Activated CD4-positive, alpha-beta T cell treated with anti-CD3 and anti-CD28 coated beads, Interleukin-2, amount 50 U/mL, for 24 hours (primary cell): ENCODE measurements around the gene KNDC1.

Experiments
- DNase-seq, 2 donors: peaks; one replicate each; pipeline ENCODE4 v3.0.0-alpha.2; 2020; ENCODE audit warnings: low read depth in 1 of 2, low spot score in 1 of 2

KNDC1 gene

DNA sequence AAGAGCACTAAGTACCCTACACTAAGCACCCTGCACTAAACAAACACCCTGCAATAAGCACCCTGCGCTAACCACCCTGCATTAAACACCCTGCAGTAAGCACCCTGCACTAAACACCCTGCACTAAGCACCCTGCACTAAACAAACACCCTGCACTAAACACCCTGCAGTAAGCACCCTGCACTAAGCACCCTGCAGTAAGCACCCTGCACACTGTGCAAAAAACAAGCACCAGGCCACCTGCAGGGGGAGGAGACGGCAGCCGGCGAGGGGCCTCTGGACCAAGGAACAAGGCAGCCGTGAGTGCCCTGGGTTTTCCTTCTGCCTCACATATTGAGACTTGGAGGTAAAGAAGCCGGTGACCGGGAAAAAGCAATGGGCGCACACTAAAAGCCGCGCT, 30.2 kb downstream of the KNDC1 start:
- no peak for DNase-seq

- DNase-seq, result no peak
Observed at GRCh38 chr10:133191651-133192050, 31.6 kb downstream of the KNDC1 start.

GRCh38 chr10:133194151-133194550, 34.1 kb downstream of the KNDC1 start:
- DNase-seq, result no peak

GRCh38 chr10:133195096-133195495, 35.1 kb downstream of the KNDC1 start:
- no peak for DNase-seq

DNA sequence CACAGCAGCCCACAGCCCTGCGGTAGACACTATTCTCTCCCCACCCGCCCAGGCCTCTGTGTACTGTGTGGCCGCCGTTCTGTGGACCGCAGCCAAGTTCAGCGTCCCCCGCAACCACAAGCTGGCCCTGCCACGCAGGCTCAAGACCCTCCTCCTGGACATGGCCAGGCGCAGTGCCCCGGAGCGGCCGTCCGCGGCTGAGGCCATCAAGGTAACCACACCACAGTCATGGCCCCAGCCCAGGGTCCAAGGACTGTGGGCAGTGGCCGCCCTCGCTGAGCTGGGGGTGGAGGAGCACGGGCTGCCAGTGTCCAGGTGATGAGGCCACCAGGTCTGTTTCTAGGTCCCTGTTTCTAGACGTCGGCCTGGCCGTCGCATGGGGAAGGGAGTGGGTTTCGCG, 35.6 kb downstream of the KNDC1 start:
- no peak for DNase-seq

DNA sequence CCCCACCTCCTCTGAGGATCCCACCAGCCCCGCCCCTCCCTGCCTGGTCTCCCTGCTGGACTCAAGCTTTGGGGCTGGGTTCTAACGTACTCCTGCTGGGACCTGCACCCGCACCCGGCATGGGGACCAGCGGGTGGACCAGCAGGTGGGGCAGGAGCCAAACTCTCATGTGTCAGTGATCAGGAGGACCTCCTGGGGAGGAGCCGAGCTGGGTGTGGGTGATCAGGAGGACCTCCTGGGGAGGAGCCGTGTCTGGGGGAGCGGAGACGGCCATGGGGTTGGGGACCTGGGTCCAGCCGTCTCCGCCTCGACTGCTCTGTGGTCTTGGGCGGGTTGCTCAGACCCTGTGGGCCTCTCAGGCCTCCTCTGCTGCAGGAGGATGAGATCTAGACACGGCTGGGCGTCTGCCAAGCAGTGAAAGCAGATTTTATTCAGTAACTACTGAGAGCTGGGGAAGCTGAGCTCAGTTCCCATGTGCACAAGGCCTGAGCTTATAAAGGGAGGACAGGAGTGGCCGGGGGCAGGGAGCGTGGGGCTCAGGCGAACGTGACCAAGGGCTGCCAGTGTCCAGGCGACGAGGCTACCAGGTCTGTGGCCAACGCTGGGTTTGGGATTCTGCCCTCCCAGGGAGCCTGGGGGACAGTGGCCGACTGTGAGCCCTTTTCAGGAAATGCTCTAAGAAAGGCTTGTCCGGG, 36.3 kb downstream of the KNDC1 start:
- DNase-seq, result no peak

GRCh38 chr10:133196936-133197758, 37.1 kb downstream of the KNDC1 start:
- no peak for DNase-seq

- no peak for DNase-seq
Observed at GRCh38 chr10:133197786-133198185, 37.8 kb downstream of the KNDC1 start.

DNA sequence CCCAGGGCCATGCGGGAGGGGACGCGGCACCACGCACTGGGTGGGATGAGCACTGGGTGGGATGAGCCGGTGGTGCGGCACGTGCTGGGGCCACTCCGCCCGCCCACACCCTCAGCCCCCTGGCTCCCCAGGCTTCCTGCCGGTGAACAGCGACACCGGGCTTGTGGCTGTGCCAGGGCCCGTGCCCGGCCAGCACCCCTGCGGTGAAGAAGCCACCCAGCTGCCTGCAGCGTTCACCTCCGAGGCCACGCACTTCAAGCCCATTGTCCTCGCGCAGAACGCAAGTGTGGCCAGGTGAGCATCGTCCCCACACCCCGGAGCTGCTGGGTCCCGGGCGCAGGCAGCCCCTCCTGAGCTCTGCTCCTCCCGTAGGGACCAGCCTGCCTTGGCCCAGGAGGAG, 38.2 kb downstream of the KNDC1 start:
- DNase-seq, result no peak

DNA sequence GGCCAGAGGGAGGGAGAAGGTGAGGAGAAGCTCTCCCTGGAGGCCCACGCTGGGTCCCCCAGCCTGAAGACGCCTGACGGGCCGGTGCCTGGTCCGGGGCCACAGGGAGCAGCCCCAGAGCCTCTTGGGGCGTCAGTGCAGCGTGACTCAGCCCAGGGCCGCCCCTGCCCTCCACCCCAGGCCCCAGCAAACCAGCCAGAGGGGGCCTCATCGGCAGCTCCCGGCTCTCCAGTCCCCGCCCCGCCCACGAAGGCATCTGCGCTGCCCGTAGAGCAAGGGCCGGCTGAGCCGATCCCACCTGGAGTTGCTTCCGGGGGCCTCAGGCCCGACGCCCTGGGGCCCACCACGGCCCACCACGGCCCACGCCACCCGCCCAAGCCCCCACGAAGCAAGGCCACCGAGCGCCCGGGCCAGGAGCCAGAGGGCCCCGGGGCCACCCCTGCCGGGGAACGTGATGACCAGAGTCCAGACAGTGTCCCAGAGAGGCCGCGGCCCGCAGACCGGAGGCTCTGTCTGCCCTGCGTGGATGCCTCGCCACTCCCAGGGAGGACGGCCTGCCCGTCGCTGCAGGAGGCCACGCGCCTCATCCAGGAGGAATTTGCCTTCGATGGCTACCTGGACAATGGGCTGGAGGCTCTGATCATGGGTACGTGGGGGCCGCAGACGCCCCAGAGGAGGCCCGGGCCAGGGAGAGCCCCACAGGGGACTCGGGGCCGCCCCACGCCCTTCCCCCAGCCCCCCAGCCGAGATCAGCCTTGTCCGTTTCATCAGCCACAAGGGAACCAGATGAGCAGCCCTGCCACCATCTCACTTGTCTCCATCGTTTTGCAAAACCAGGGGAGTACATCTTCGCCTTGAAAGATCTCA, 38.8 kb downstream of the KNDC1 start:
- no peak for DNase-seq

DNA sequence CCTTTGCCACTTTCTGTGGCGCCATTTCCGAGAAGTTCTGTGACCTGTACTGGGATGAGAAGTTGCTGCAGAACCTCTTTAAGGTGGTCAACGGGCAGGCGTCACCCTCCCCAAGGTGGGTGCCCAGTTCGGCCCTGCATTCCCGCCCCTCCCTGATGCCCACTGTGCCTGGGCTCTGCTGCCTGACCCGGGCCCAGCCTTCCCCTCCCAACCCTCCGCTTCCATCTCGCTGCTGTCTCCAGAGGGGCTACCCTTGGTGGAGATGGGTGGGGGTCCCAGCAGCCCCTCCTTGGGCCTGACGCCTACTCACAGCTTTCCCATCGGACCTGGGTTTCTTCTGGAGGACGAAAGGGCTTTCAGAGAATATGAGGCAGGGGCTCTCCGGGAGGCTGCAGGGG, 39.5 kb downstream of the KNDC1 start:
- no peak for DNase-seq

DNA sequence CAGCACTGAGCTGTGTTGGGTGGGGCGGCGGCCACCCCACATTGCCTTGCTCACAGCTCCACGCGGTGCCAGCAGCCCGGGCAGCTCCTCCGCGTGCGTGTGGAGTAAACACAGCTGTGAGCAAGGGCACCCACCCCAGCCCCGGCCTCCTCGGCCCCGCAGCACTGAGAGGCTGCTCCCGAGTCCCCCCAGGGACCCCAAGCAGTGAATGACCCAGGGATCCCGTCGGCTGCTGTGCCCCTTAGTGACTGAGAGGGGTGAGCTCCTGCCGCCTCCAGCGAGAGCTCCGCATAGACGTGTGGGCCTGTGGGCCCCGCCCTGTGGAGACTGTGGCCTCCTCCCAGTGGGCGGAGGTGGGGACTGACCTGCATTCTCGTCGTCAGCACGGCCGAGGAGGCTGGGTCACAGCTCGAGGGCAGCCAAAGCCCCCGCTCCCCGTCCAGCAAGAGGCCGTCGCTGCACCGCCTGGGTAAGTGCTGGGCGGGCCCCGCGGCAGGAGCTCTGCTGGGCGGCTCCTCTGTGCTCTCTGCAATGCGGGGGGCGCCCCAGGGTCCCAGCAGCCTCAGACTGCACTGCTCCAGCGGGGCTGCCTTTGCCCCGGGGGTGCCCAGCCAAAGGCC, 40.1 kb downstream of the KNDC1 start:
- no peak for DNase-seq

- DNase-seq, result no peak
Observed at GRCh38 chr10:133200621-133201031, 40.6 kb downstream of the KNDC1 start.

DNA sequence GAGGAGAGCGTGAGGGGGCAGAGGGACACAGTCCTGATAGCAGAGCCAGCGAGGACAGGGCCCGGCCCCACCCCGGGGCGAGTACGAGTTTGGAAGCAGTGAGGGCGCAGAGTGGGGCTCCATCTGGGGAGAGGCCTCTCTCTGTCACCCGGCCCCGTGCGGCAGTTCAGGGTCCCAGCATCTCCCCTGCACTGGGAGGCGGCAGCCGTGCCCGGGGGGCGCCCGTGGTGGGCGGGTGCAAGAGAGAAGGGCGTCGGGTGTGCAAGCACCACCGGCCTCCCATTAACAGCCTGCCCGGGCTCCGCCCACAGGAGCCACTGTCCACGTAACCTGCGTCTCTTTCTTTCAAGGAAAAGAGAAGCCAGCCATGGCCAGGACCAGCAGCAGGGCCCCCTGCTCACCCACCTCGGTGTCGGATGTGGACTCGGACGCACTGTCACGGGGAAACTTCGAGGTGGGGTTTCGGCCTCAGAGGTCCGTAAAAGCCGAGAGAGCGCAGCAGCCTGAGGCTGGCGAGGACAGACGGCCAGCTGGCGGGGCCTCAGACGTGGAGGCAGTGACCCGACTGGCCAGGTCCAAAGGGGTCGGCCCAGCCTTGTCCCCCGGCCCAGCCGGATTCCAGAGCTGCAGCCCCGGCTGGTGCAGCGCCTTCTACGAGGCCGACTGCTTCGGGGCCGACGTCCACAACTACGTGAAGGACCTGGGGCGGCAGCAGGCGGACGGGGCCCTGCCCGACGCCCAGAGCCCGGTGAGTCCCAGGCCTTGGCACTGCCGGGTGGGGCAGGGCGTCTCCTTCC, 41.3 kb downstream of the KNDC1 start:
- DNase-seq, result no peak

DNA sequence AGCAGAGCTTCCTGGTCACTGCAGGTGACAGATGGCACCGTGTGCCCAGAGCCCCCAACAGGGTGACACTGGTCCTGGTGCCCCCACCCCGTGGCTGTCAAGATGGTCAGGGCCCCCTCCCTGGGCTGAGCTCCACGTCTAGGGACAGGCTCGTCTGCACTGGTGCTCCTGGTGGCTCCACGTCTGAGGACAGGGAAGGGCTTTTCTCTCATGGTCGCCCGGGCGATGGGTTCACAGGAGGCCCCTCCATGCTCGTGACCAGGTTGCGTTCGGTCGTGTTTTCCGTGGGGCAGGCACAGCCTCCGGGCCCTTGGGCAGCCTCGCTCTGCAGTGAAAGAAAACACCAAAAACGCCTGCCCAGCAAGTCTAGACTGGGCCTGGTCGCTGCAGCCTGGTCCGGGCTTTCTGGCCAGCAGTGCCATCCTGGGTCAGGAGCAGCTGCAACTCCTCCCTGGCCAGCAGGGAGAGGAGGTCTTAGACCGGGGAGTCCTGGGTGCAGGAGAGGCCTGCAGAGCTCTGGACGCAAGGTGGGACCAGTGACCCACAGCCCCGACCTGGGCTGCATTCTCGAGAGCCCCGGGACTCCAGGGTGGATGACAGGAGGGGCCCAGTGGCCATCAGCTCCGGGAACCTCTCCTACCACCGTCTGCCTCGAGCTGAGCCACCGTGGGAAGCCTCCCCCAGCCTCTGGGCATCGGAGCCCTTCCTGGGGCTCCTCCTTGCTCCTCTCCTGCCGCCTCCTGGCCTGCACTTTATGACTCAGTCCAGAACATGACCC, 42.1 kb downstream of the KNDC1 start:
- DNase-seq, result no peak

GRCh38 chr10:133202778-133203651, 43.0 kb downstream of the KNDC1 start:
- no peak for DNase-seq

GRCh38 chr10:133203652-133204195, 43.7 kb downstream of the KNDC1 start:
- no peak for DNase-seq

- DNase-seq, result no peak
Observed at GRCh38 chr10:133204226-133205015, 44.4 kb downstream of the KNDC1 start.
